ENCODE data around the gene ZP4. TPM values are rescaled to one million over a fixed set of nuclear protein-coding genes. Genes with fewer than 3 reads are reported as not detected.
"Not testable (repeated sequence)": the region's sequence is repeated elsewhere in the genome, so short reads cannot be mapped to it uniquely, and the experiment has no call there.

ZP4 gene
- total RNA-seq, 1 donor from 2014 or later, result not detected

DNA sequence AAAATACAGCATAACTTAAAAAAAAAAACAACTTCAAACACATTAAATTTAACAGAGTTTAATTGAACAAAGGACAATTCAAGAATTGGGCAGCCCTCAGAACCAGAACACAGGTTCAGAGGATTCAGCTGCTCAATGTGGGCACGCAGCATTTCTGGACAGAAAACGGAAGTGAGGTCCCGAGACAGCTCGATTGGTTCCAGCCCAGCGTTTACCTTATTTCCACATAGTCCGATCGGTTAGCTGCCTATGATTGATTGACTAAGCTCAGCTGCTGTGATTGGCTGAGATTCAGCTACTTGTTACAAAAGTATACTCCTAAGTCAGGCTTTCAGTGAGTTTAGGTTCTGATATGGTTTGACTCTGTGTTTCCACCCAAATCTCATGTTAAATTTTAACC lies 33.3 kb downstream of the ZP4 start:
- Histone ChIP-seq H3K36me3 (ENCODE audit: control insufficient read depth, insufficient read depth, low read length) (no peaks in the 10 kb centered on the region), H3K4me3 (ENCODE audit: low read depth, low read length) (no peak overlapping the region), H3K27me3 (ENCODE audit: control insufficient read depth, insufficient read depth, low read length) (no peaks in the 10 kb centered on the region)
- TF ChIP-seq, protein P1, sequence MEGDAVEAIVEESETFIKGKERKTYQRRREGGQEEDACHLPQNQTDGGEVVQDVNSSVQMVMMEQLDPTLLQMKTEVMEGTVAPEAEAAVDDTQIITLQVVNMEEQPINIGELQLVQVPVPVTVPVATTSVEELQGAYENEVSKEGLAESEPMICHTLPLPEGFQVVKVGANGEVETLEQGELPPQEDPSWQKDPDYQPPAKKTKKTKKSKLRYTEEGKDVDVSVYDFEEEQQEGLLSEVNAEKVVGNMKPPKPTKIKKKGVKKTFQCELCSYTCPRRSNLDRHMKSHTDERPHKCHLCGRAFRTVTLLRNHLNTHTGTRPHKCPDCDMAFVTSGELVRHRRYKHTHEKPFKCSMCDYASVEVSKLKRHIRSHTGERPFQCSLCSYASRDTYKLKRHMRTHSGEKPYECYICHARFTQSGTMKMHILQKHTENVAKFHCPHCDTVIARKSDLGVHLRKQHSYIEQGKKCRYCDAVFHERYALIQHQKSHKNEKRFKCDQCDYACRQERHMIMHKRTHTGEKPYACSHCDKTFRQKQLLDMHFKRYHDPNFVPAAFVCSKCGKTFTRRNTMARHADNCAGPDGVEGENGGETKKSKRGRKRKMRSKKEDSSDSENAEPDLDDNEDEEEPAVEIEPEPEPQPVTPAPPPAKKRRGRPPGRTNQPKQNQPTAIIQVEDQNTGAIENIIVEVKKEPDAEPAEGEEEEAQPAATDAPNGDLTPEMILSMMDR (IDR thresholded peaks at IDR 0.05; ENCODE audit: insufficient read depth, low read length, poor library complexity, severe bottlenecking), result no peak
- no peak for DNase-seq (ENCODE audit: low read depth)

DNA sequence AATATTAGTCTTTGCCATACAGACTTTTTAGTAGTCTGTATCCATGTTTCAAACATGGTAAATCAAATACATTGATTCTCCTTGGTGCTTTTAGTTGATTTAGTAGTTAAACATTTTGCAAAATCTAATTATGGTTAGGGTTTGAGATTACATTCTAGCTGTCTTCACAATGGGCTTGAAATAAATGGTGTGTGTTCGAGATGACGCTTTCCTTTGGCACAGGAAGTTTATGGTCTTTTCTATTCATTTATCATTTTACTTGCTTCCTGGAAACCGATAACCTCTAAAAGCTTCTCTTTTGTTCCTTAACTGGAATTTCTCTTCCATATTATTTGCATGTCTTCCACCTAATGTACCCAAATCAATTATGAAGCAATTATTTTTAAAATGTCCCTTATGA lies 38.4 kb downstream of the ZP4 start:
- TF ChIP-seq, protein P1 (IDR thresholded peaks at IDR 0.05; ENCODE audit: insufficient read depth, low read length, poor library complexity, severe bottlenecking), result no peak
- Histone ChIP-seq H3K4me3 (ENCODE audit: low read depth, low read length) (no peak overlapping the region), H3K36me3 (ENCODE audit: control insufficient read depth, insufficient read depth, low read length) (no peaks in the 10 kb centered on the region), H3K27me3 (ENCODE audit: control insufficient read depth, insufficient read depth, low read length) (no peaks in the 10 kb centered on the region)
- DNase-seq (ENCODE audit: low read depth), result no peak

DNA sequence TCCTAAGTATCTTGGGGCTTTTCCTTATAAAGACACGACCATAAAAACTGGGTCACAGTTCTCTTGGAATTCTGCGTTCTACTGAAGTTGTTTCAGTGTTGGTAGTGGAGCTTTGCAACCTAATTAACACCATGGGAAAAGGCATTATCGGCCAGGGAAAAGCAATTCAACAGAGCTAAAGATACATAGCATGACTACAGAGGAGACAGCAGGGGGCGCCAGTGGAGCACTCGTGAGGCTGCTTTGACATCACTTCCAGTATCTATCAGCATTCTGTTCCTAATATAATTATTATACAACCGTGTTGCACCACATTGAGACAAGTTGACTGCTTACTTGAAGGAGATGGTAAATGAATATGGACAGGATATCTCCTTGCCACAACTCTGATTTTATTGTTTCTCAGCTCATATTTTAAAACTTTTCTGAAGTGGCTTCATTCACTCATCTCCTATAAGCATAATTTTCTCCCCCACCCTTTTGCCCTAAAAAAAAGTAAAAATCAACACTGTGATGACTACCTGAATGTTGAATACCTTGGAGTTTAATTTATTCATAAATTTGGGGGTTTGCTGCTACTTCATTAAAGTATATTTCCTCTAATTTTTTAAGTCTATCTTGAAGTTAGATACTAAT lies 39.4 kb downstream of the ZP4 start:
- no peaks in the 10 kb centered on the region for H3K27me3 ChIP-seq (ENCODE audit: control insufficient read depth, insufficient read depth, low read length)
- no peak overlapping the region for H3K4me3 ChIP-seq (ENCODE audit: low read depth, low read length)
- peak; percentile 14 for DNase-seq (ENCODE audit: low read depth)
- H3K36me3 ChIP-seq (ENCODE audit: control insufficient read depth, insufficient read depth, low read length), result no peaks in the 10 kb centered on the region
- TF ChIP-seq, protein P1 (IDR thresholded peaks at IDR 0.05; ENCODE audit: insufficient read depth, low read length, poor library complexity, severe bottlenecking), result peak; percentile 85

DNA sequence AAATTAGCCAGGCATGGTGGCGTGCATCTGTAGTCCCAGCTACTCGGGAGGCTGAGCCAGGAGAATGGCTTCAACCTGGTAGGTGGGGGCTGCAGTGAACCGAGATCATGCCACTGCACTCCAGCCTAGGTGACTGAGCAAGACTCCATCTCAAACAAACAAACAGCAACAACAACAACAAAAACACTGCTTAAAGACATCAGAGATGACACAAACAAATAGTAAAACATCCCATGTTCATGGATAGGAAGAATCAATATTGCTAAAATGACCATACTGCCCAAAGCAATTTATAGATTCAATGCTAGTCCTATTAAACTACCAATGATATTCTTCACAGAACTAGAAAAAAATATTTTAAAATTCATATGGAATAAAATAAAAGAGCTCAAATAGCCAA lies 47.2 kb downstream of the ZP4 start:
- not testable (repeated sequence) for DNase-seq (ENCODE audit: low read depth); H3K27me3 ChIP-seq (ENCODE audit: control insufficient read depth, insufficient read depth, low read length); H3K36me3 ChIP-seq (ENCODE audit: control insufficient read depth, insufficient read depth, low read length); H3K4me3 ChIP-seq (ENCODE audit: low read depth, low read length)

DNA sequence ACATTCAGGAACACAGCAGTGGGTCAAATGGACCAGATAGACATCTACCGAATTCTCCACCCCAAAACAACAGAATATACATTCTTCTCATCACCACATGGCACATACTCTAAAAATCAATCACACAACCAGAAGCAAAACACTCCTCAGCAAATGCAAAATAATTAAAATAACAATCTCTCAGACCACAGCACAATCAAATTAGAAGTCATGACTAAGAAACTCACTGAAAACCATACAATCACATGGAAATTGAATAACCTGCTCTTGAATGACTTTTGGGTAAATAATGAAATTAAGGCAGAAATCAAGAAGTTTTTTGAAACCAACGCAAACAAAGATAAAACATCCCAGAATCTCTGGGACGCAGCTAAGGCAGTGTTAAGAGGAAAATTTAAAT lies 49.2 kb downstream of the ZP4 start:
- TF ChIP-seq, protein P1 (IDR thresholded peaks at IDR 0.05; ENCODE audit: insufficient read depth, low read length, poor library complexity, severe bottlenecking), result no peak
- no peaks in the 10 kb centered on the region for H3K36me3 ChIP-seq (ENCODE audit: control insufficient read depth, insufficient read depth, low read length)
- DNase-seq (ENCODE audit: low read depth), result no peak
- no peaks in the 10 kb centered on the region for H3K27me3 ChIP-seq (ENCODE audit: control insufficient read depth, insufficient read depth, low read length)
- H3K4me3 ChIP-seq (ENCODE audit: low read depth, low read length), result no peak overlapping the region

DNA sequence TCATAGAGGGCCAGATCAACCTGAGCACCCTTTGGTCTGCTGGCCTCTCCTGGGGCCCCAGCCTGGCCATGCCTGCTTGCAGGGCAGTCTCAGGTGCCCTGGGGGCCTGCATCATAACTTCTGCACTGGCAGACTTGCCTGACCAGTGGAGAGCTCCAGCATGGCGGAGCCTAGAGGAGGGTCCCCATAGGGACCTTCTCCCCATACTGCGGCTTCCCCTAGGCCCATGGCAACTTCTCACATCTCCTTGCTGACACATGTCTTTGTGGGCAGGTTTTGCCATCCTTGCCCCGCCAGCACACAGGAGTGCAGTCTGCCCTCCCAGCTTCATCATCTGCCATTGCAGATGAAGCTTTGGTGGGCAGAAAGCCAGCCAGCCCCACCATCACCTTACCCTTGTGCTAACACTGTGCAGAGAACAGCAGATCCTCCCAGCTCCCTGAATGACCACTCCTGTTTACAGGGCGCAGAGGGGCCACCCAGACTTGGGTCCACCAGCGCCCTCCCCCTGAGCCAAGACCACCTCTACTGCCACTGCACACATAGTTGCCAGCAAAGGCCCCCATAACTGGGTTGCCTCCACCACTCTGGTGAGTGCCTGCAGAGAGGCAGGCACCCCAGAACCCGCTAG lies 51.7 kb downstream of the ZP4 start:
- H3K36me3 ChIP-seq (ENCODE audit: control insufficient read depth, insufficient read depth, low read length), result no peaks in the 10 kb centered on the region
- no peaks in the 10 kb centered on the region for H3K27me3 ChIP-seq (ENCODE audit: control insufficient read depth, insufficient read depth, low read length)
- no peak overlapping the region for H3K4me3 ChIP-seq (ENCODE audit: low read depth, low read length)
- no peak for DNase-seq (ENCODE audit: low read depth)
- TF ChIP-seq, protein P1 (IDR thresholded peaks at IDR 0.05; ENCODE audit: insufficient read depth, low read length, poor library complexity, severe bottlenecking), result no peak

Data from kidney epithelial cell (primary cell).